IMR-90 (cell line): Measurements from ENCODE around the gene ESF1. TPM values are rescaled to one million over a fixed set of nuclear protein-coding genes. Genes with fewer than 3 reads are reported as not detected.

Source experiments
- ATAC-seq: fragments of 200-7000 bp; cut with Tn5 transposase; 2 replicates; pipeline ENCODE4 v1.9.1; 2020; ENCODE audit warnings: low read depth, mild to moderate bottlenecking, moderate library complexity
- BruUV-seq: library from RNA; stranded (reverse); fragments of 400-500 nt; replicated peaks from 2 replicates; lab custom pipeline; 2021; lab: Mats Ljungman, UMichigan
- CTCF ChIA-PET: fragments of 300-600 bp; formaldehyde crosslinking; extraction: SDS; loops from one replicate; lab custom pipeline; 2021; ENCODE audit warnings: antibody characterized with exemption; lab: Yijun Ruan, JAX
- POLR2A ChIA-PET: fragments of 300-600 bp; sonication (Branson Sonifier 250); formaldehyde crosslinking; loops from one replicate; lab custom pipeline; 2022; ENCODE audit warnings: antibody characterized with exemption; ENCODE audit not compliant: unreplicated experiment; lab: Charles Lee
- DNase-seq: peaks from one replicate; pipeline ENCODE4 v3.0.0; 2013
- H2AFZ ChIP-seq: replicated peaks from 2 replicates; pipeline ENCODE3; 2013; ENCODE audit warnings: low read length, mild to moderate bottlenecking; ENCODE audit not compliant: poor library complexity
- H2AK5ac ChIP-seq: 2 replicates; pipeline ENCODE4 v1.6.1; 2013; ENCODE audit warnings: low read depth, low read length, inconsistent platforms
- H2AK9ac ChIP-seq: replicated peaks from 2 replicates; pipeline ENCODE3; 2013; ENCODE audit warnings: mild to moderate bottlenecking, low read depth, low read length, moderate library complexity; ENCODE audit not compliant: poor library complexity
- H2BK120ac ChIP-seq: 2 replicates; pipeline ENCODE4 v1.6.1; 2013; ENCODE audit warnings: low read depth, low read length, inconsistent platforms
- H2BK15ac ChIP-seq: 3 replicates; pipeline ENCODE4 v1.6.1; 2013; ENCODE audit warnings: low read depth, low read length, inconsistent platforms
- H2BK20ac ChIP-seq: 2 replicates; pipeline ENCODE4 v1.6.1; 2013; ENCODE audit warnings: low read depth, mild to moderate bottlenecking, inconsistent platforms, low read length, moderate library complexity
- H2BK5ac ChIP-seq: 2 replicates; pipeline ENCODE4 v1.6.1; 2013; ENCODE audit warnings: mild to moderate bottlenecking, low read depth, low read length, inconsistent platforms; ENCODE audit not compliant: poor library complexity, severe bottlenecking
- H3K14ac ChIP-seq: replicated peaks from 2 replicates; pipeline ENCODE4 v1.6.1; 2013; ENCODE audit warnings: low read depth, low read length, inconsistent platforms
- H3K18ac ChIP-seq: 2 replicates; pipeline ENCODE4 v1.6.1; 2013; ENCODE audit warnings: low read depth, low read length, control low read depth
- H3K23ac ChIP-seq: 2 replicates; pipeline ENCODE4 v1.6.1; 2013; ENCODE audit warnings: low read depth, low read length, inconsistent platforms
- H3K27ac ChIP-seq: 2 replicates; pipeline ENCODE4 v1.5.1; 2013; ENCODE audit warnings: mild to moderate bottlenecking, control low read depth, low read length; ENCODE audit not compliant: insufficient read depth
- H3K27me3 ChIP-seq: 2 replicates; pipeline ENCODE4 v1.6.1; 2013; ENCODE audit warnings: low read length; ENCODE audit not compliant: control insufficient read depth, insufficient read depth
- H3K36me3 ChIP-seq: 2 replicates; pipeline ENCODE4 v1.6.1; 2013; ENCODE audit warnings: low read length, mixed read lengths; ENCODE audit not compliant: control insufficient read depth, insufficient read depth
- H3K4ac ChIP-seq: 2 replicates; pipeline ENCODE4 v1.6.1; 2013; ENCODE audit warnings: low read depth, low read length, inconsistent platforms
- H3K4me1 ChIP-seq: 2 replicates; pipeline ENCODE4 v1.6.1; 2013; ENCODE audit warnings: low read length, mixed read lengths; ENCODE audit not compliant: control insufficient read depth, insufficient read depth
- H3K4me2 ChIP-seq: 2 replicates; pipeline ENCODE4 v1.6.1; 2013; ENCODE audit warnings: low read depth, mild to moderate bottlenecking, control low read depth, low read length, moderate library complexity
- H3K4me3 ChIP-seq: 2 replicates; pipeline ENCODE4 v1.5.1; 2013; ENCODE audit warnings: low read depth, mild to moderate bottlenecking, control low read depth, low read length, moderate library complexity; ENCODE audit not compliant: insufficient read depth
- H3K56ac ChIP-seq: 2 replicates; pipeline ENCODE4 v1.6.1; 2013; ENCODE audit warnings: low read length, inconsistent platforms; ENCODE audit not compliant: insufficient read depth; ENCODE audit errors: extremely low read depth
- H3K79me1 ChIP-seq, 2 experiments: 2 replicates each; pipeline ENCODE4 v1.6.1; 2013; ENCODE audit warnings: low read length in 2 of 2, inconsistent platforms in 1 of 2, low read depth in 1 of 2
- H3K9ac ChIP-seq: 2 replicates; pipeline ENCODE4 v1.6.1; 2013; ENCODE audit warnings: low read depth, low read length, control low read depth
- H3K9me1 ChIP-seq: 2 replicates; pipeline ENCODE4 v1.6.1; 2013; ENCODE audit warnings: low read length, inconsistent platforms; ENCODE audit not compliant: insufficient read depth
- H3K9me3 ChIP-seq: 2 replicates; pipeline ENCODE4 v1.6.1; 2013; ENCODE audit warnings: low read length; ENCODE audit not compliant: control insufficient read depth, insufficient read depth
- H4K20me1 ChIP-seq: 2 replicates; pipeline ENCODE4 v1.6.1; 2013; ENCODE audit warnings: low read length, inconsistent platforms; ENCODE audit not compliant: insufficient read depth
- H4K5ac ChIP-seq: 2 replicates; pipeline ENCODE4 v1.6.1; 2013; ENCODE audit warnings: mild to moderate bottlenecking, low read depth, low read length, control low read depth
- H4K8ac ChIP-seq, 2 experiments: 2 replicates each; pipeline ENCODE4 v1.6.1; 2013; ENCODE audit warnings: low read depth in 2 of 2, low read length in 2 of 2, control low read depth in 1 of 2, inconsistent platforms in 1 of 2
- H4K91ac ChIP-seq: 2 replicates; pipeline ENCODE4 v1.6.1; 2013; ENCODE audit warnings: low read depth, low read length, inconsistent platforms; ENCODE audit not compliant: insufficient read depth
- CHD1 ChIP-seq: IDR thresholded peaks from 2 replicates; pipeline ENCODE4 v1.6.1; 2012; ENCODE audit warnings: low read depth, low read length, improper control_type of control experiment
- FOS ChIP-seq: fragments of 150-350 bp; IDR thresholded peaks from 2 replicates; pipeline ENCODE4 v1.6.1; 2016; ENCODE audit warnings: low read depth, low read length
- MAFK ChIP-seq: IDR thresholded peaks from 2 replicates; pipeline ENCODE4 v1.6.1; 2012; ENCODE audit warnings: low read depth, low read length, improper control_type of control experiment
- RAD21 ChIP-seq: IDR thresholded peaks from 2 replicates; pipeline ENCODE4 v1.6.1; 2012; ENCODE audit warnings: low read length, improper control_type of control experiment
- RCOR1 ChIP-seq: IDR thresholded peaks from 2 replicates; pipeline ENCODE4 v1.6.1; 2012; ENCODE audit warnings: mild to moderate bottlenecking, low read length, improper control_type of control experiment; ENCODE audit not compliant: insufficient replicate concordance
- RFX5 ChIP-seq: IDR thresholded peaks from 2 replicates; pipeline ENCODE4 v1.8.0; 2012; ENCODE audit warnings: low read depth, mild to moderate bottlenecking, low read length, moderate library complexity
- SMC3 ChIP-seq: fragments of 150-350 bp; IDR thresholded peaks from 2 replicates; pipeline ENCODE4 v1.6.1; 2016; ENCODE audit warnings: low read depth, mild to moderate bottlenecking, antibody characterized with exemption, low read length, moderate library complexity
- WGBS, 2 experiments: methylation state at CpG; one replicate each; pipeline versions ENCODE4 v1.1.5 to v1.1.7; 2013; ENCODE audit warnings: missing lambda C conversion rate in 2 of 2; ENCODE audit not compliant: insufficient read length in 1 of 2; ENCODE audit errors: extremely low coverage in 2 of 2; 5-methylcytosine and 5-hydroxymethylcytosine counted together
- dilution Hi-C: fragments of 300-500 bp; cut with HindIII; formaldehyde crosslinking; loops from one replicate; pipeline ENCODE4 v1.14.3; 2018; ENCODE audit warnings: low sequenced_read_pairs; ENCODE audit not compliant: unreplicated experiment
- in situ Hi-C: fragments of 300-500 bp; cut with MboI; formaldehyde crosslinking; loops from 3 replicates; pipeline ENCODE4 v1.14.3; 2019; ENCODE audit warnings: low sequenced_read_pairs, inconsistent platforms, mixed read lengths
- intact Hi-C: fragments of 100-400 bp; cut with micrococcal nuclease; formaldehyde crosslinking; loops from 2 replicates; pipeline ENCODE4 v1.10.0; 2022
- polyA plus RNA-seq, 3 experiments: library from polyadenylated mRNA; depleted of rRNA; stranded (reverse); fragments of >200 nt; gene quantifications; 2 replicates each; pipeline ENCODE4 v1.2.3, GENCODE V29; 2012; ENCODE audit warnings: low replicate concordance in 1 of 3
- total RNA-seq: library from RNA; depleted of rRNA; stranded (reverse); fragments of >200 nt; gene quantifications from 2 replicates; pipeline ENCODE4 v1.2.3, GENCODE V29; 2012
- TF ChIP-seq, protein P1 (sequence below): conservative IDR thresholded peaks from 2 replicates; pipeline ENCODE4 v1.5.1; 2012; ENCODE audit warnings: mild to moderate bottlenecking, low read depth, low read length, improper control_type of control experiment
- TF ChIP-seq, protein P2 (sequence below): fragments of 150-350 bp; IDR thresholded peaks from 2 replicates; pipeline ENCODE4 v1.6.1; 2016; ENCODE audit warnings: low read depth, mild to moderate bottlenecking, low read length, moderate library complexity, borderline replicate concordance

Gene ESF1
- total and polyA plus RNA-seq, 2 of the 4 experiments (the other 2 are of a cell fraction): 2.6 to 2.7 TPM

DNA sequence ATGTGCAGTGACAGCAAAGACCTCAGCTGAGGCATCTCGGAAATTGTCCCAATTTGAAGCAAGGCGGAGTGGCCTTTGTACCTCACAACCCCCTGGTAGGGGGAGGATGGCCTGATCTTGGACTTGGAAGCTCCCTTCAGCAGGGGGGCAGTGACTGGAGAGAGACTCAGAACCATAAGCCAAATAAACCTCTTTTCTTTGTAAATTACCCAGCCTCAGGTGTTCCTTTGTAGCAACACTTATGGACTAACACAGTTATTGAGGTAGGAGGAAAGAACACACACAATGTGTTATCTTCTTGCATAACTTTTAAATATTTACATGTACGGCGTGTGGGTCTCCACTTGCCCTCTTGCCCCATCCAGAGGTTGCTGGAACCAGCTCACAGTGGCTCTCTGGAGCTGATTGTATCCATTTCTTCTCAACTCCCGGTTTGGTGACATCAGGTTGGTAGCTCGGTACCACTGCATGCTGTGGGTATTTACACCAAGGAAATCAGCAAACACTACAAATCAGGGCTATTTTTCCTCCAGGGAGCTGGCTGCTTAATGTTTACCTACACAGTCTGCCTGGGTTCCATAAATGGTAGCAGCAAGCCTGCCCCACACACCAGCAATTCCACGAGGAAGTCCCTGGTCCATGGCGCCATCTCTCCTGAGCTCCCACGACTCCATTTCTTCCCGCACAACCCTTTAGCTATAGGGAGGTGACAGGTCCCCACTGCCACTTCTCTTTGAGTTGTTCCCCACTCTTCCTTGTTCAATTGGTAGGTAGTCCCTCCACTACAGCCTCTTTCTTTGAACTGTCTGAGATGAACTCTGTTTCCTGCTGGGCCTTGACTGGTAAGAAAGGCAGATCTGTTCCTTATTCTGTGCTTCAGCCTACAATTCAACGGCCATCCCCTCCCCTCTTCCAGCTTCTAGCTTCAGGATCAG lies 91.7 kb downstream of the ESF1 start:
- no peak overlapping the region for H2AK5ac ChIP-seq
- no peak overlapping the region for H3K4me2 ChIP-seq
- ChIA-PET CTCF (no interaction called here), POLR2A (no interaction called here)
- H4K91ac ChIP-seq: no peak overlapping the region
- H3K14ac ChIP-seq: no peak overlapping the region
- H2BK120ac ChIP-seq: no peak overlapping the region
- WGBS, 2 experiments: 56% methylated on average over 3 of the region's 11 CpGs; no CpG with 5 or more reads in 1 of the 2 experiments
- in situ Hi-C loops: no loop called here
- no peaks in the 10 kb centered on the region for H4K20me1 ChIP-seq
- no peak overlapping the region for H4K8ac ChIP-seq
- H2BK15ac ChIP-seq: no peak overlapping the region
- H3K4ac ChIP-seq: no peak overlapping the region
- H3K9me3 ChIP-seq: no peaks in the 10 kb centered on the region
- H2BK20ac ChIP-seq: no peak overlapping the region
- no peak overlapping the region for H2AK9ac ChIP-seq
- intact Hi-C loops: no loop called here
- H3K9ac ChIP-seq: no peak overlapping the region
- no peak overlapping the region for H3K4me3 ChIP-seq
- dilution Hi-C loops: no loop called here
- H2BK5ac ChIP-seq: no peak overlapping the region
- no peaks in the 10 kb centered on the region for H3K4me1 ChIP-seq
- no peaks in the 10 kb centered on the region for H3K36me3 ChIP-seq
- no peak overlapping the region for H3K23ac ChIP-seq
- no peaks in the 10 kb centered on the region for H3K79me1 ChIP-seq
- H3K18ac ChIP-seq: no peak overlapping the region
- BruUV-seq: no TSS peak
- no peak overlapping the region for H3K27ac ChIP-seq
- H3K9me1 ChIP-seq: no peaks in the 10 kb centered on the region
- TF ChIP-seq SMC3: no peak
- TF ChIP-seq, protein P1, sequence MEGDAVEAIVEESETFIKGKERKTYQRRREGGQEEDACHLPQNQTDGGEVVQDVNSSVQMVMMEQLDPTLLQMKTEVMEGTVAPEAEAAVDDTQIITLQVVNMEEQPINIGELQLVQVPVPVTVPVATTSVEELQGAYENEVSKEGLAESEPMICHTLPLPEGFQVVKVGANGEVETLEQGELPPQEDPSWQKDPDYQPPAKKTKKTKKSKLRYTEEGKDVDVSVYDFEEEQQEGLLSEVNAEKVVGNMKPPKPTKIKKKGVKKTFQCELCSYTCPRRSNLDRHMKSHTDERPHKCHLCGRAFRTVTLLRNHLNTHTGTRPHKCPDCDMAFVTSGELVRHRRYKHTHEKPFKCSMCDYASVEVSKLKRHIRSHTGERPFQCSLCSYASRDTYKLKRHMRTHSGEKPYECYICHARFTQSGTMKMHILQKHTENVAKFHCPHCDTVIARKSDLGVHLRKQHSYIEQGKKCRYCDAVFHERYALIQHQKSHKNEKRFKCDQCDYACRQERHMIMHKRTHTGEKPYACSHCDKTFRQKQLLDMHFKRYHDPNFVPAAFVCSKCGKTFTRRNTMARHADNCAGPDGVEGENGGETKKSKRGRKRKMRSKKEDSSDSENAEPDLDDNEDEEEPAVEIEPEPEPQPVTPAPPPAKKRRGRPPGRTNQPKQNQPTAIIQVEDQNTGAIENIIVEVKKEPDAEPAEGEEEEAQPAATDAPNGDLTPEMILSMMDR: no peak
- no peak for TF ChIP-seq RCOR1
- TF ChIP-seq RAD21: no peak
- no peak for TF ChIP-seq MAFK
- TF ChIP-seq FOS: no peak
- no peak for TF ChIP-seq CHD1
- TF ChIP-seq, protein P2, sequence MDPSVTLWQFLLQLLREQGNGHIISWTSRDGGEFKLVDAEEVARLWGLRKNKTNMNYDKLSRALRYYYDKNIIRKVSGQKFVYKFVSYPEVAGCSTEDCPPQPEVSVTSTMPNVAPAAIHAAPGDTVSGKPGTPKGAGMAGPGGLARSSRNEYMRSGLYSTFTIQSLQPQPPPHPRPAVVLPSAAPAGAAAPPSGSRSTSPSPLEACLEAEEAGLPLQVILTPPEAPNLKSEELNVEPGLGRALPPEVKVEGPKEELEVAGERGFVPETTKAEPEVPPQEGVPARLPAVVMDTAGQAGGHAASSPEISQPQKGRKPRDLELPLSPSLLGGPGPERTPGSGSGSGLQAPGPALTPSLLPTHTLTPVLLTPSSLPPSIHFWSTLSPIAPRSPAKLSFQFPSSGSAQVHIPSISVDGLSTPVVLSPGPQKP: no peak
- TF ChIP-seq RFX5: no peak
- ATAC-seq: no peak
- no peak for DNase-seq
- H3K27me3 ChIP-seq: no peaks in the 10 kb centered on the region
- no peak overlapping the region for H3K56ac ChIP-seq
- no peak overlapping the region for H2AFZ ChIP-seq
- H4K5ac ChIP-seq: no peak overlapping the region
